HCT116 (cell line): Measurements from ENCODE around the gene AATF. TPM values are rescaled to one million over a fixed set of nuclear protein-coding genes. Genes with fewer than 3 reads are reported as not detected.

Experiments
- ATAC-seq: fragments of 200-7000 bp; cut with Tn5 transposase; 2 replicates; pipeline ENCODE4 v1.9.1; 2020; ENCODE audit warnings: mild to moderate bottlenecking, moderate library complexity
- BruUV-seq: library from RNA; stranded (reverse); fragments of 400-500 nt; replicated peaks from 2 replicates; lab custom pipeline; 2021; lab: Mats Ljungman, UMichigan
- CTCF ChIA-PET: fragments of 300-600 bp; sonication (Branson Sonifier 250); formaldehyde crosslinking; loops from one replicate; lab custom pipeline; 2021; ENCODE audit warnings: antibody characterized with exemption; lab: Charles Lee
- POLR2A ChIA-PET: fragments of 300-600, 350-600 bp; sonication (Branson Sonifier 250); formaldehyde crosslinking; loops from one replicate; lab custom pipeline; 2021; ENCODE audit warnings: antibody characterized with exemption; lab: Charles Lee
- RAD21 ChIA-PET, 2 experiments: fragments of 300-600 bp; sonication (Branson Sonifier 250); formaldehyde crosslinking; loops; one replicate each; lab custom pipeline; 2023; ENCODE audit warnings: low total read pairs in 2 of 2; ENCODE audit not compliant: uncharacterized antibody in 2 of 2, unreplicated experiment in 2 of 2, low non-redundant PET in 1 of 2; lab: Charles Lee
- DNase-seq: peaks from one replicate; pipeline ENCODE4 v3.0.0-alpha.2; 2010; ENCODE audit warnings: low read depth, low spot score
- H2AFZ ChIP-seq: fragments of 200-600 bp; shearing (Covaris generic), sonication (generic); 2 replicates; pipeline ENCODE4 v1.6.1; 2017; ENCODE audit warnings: low read depth, mixed run types, mixed read lengths, antibody characterized with exemption, low read length; ENCODE audit not compliant: poor library complexity, severe bottlenecking
- H3K27ac ChIP-seq: 2 replicates; pipeline ENCODE4 v1.5.1; 2012; ENCODE audit warnings: low read depth, low read length
- H3K27me3 ChIP-seq: fragments of 200-600 bp; sonication (generic); 2 replicates; pipeline ENCODE4 v1.6.1; 2016; ENCODE audit warnings: mixed run types, low read length, mixed read lengths; ENCODE audit not compliant: insufficient read depth
- H3K36me3 ChIP-seq, 2 experiments: fragments of 200-500 bp in 1 of 2; fragments of 200-600 bp in 1 of 2; sonication (Bioruptor generic) in 1 of 2; sonication (generic) in 1 of 2; 2 replicates each; pipeline versions ENCODE4 v1.5.1 to v1.6.1; 2014 to 2016; ENCODE audit warnings: low read length in 2 of 2, inconsistent platforms in 1 of 2, mixed read lengths in 1 of 2, mixed run types in 1 of 2; ENCODE audit not compliant: insufficient read depth in 2 of 2, control insufficient read depth in 1 of 2
- H3K4me1 ChIP-seq, 2 experiments: fragments of 200-600 bp in 1 of 2; sonication (generic) in 1 of 2; 2 replicates each; pipeline versions ENCODE4 v1.5.1 to v1.6.1; 2012 to 2017; ENCODE audit warnings: low read length in 2 of 2, inconsistent platforms in 1 of 2, mild to moderate bottlenecking in 1 of 2, mixed read lengths in 1 of 2, mixed run types in 1 of 2, moderate library complexity in 1 of 2; ENCODE audit not compliant: insufficient read depth in 2 of 2, control insufficient read depth in 1 of 2
- H3K4me2 ChIP-seq: fragments of 200-600 bp; sonication (generic); 2 replicates; pipeline ENCODE4 v1.6.1; 2017; ENCODE audit warnings: mixed run types, low read length, mixed read lengths
- H3K4me3 ChIP-seq, 2 experiments: fragments of 200-600 bp in 1 of 2; sonication (generic) in 1 of 2; replicated peaks in 1 of 2; 2 replicates each; pipeline ENCODE4 v1.5.1; 2011 to 2016; ENCODE audit warnings: low read length in 2 of 2, control low read depth in 1 of 2, low read depth in 1 of 2, mild to moderate bottlenecking in 1 of 2, mixed read lengths in 1 of 2, mixed run types in 1 of 2
- H3K79me2 ChIP-seq: fragments of 200-600 bp; sonication (generic); 2 replicates; pipeline ENCODE4 v1.6.1; 2017; ENCODE audit warnings: mild to moderate bottlenecking, mixed run types, low read length, moderate library complexity, mixed read lengths; ENCODE audit not compliant: insufficient read depth
- H3K9ac ChIP-seq: fragments of 200-600 bp; sonication (generic); 2 replicates; pipeline ENCODE4 v1.6.1; 2016; ENCODE audit warnings: low read length, mixed read lengths
- H3K9me2 ChIP-seq: fragments of 200-600 bp; sonication (generic), shearing (Covaris generic); 2 replicates; pipeline ENCODE4 v1.6.1; 2017; ENCODE audit warnings: mixed run types, mild to moderate bottlenecking, moderate library complexity; ENCODE audit not compliant: insufficient read depth
- H3K9me3 ChIP-seq, 2 experiments: fragments of 200-500 bp in 1 of 2; fragments of 200-600 bp in 1 of 2; sonication (Bioruptor generic) in 1 of 2; sonication (generic) in 1 of 2; 2 replicates each; pipeline ENCODE4 v1.6.1; 2014 to 2017; ENCODE audit warnings: low read length in 2 of 2, mixed read lengths in 2 of 2, inconsistent platforms in 1 of 2, low read depth in 1 of 2, mild to moderate bottlenecking in 1 of 2, mixed run types in 1 of 2, moderate library complexity in 1 of 2; ENCODE audit not compliant: control insufficient read depth in 1 of 2, insufficient read depth in 1 of 2
- H4K20me1 ChIP-seq: fragments of 200-600 bp; sonication (generic), shearing (Covaris generic); 2 replicates; pipeline ENCODE4 v1.6.1; 2017; ENCODE audit warnings: mixed run types, mild to moderate bottlenecking, moderate library complexity; ENCODE audit not compliant: insufficient read depth
- CBX3 ChIP-seq: IDR thresholded peaks from 2 replicates; pipeline ENCODE4 v1.6.1; 2012; ENCODE audit warnings: low read depth
- CEBPB ChIP-seq: IDR thresholded peaks from 2 replicates; pipeline ENCODE4 v1.6.1; 2012; ENCODE audit warnings: low read depth
- CTCF ChIP-seq, 3 experiments: fragments of 200-600 bp in 1 of 3; sonication (generic) in 1 of 3; IDR thresholded peaks in 2 of 3; conservative IDR thresholded peaks in 1 of 3; 2 replicates each; pipeline ENCODE4 v1.5.1; 2012 to 2017; ENCODE audit warnings: low read depth in 2 of 3, low read length in 2 of 3, antibody characterized with exemption in 1 of 3, borderline replicate concordance in 1 of 3, control low read depth in 1 of 3, mild to moderate bottlenecking in 1 of 3, mixed read lengths in 1 of 3, mixed run types in 1 of 3, moderate library complexity in 1 of 3; ENCODE audit not compliant: insufficient read depth in 1 of 3
- EGR1 ChIP-seq: IDR thresholded peaks from 2 replicates; pipeline ENCODE4 v1.6.1; 2012; ENCODE audit warnings: low read depth
- EZH2phosphoT487 ChIP-seq: fragments of 200-600 bp; IDR thresholded peaks from 2 replicates; pipeline ENCODE4 v1.6.1; 2018; ENCODE audit warnings: antibody characterized with exemption, borderline replicate concordance
- FOSL1 ChIP-seq: IDR thresholded peaks from 2 replicates; pipeline ENCODE4 v1.6.1; 2012; ENCODE audit warnings: low read depth
- JUND ChIP-seq: IDR thresholded peaks from 2 replicates; pipeline ENCODE4 v1.6.1; 2012
- POLR2A ChIP-seq: IDR thresholded peaks from 2 replicates; pipeline ENCODE4 v1.7.0; 2011; ENCODE audit warnings: borderline replicate concordance; ENCODE audit not compliant: insufficient read depth, insufficient read length; ENCODE audit errors: extremely low read depth
- RAD21 ChIP-seq: IDR thresholded peaks from 2 replicates; pipeline ENCODE4 v1.6.1; 2012; ENCODE audit warnings: low read depth, mild to moderate bottlenecking
- SIN3A ChIP-seq: IDR thresholded peaks from 2 replicates; pipeline ENCODE4 v1.6.1; 2012; ENCODE audit warnings: low read depth
- SP1 ChIP-seq: IDR thresholded peaks from 2 replicates; pipeline ENCODE4 v1.6.1; 2012; ENCODE audit warnings: low read depth
- SRF ChIP-seq: IDR thresholded peaks from 2 replicates; pipeline ENCODE4 v1.6.1; 2012; ENCODE audit warnings: low read depth
- TCF7L2 ChIP-seq: IDR thresholded peaks from 2 replicates; pipeline ENCODE4 v1.7.0; 2011; ENCODE audit warnings: borderline replicate concordance, inconsistent platforms; ENCODE audit not compliant: insufficient read depth, insufficient read length; ENCODE audit errors: extremely low read depth
- ZFX ChIP-seq: fragments of 450-650 bp; IDR thresholded peaks from 2 replicates; pipeline ENCODE4 v1.6.1; 2017
- ZNF274 ChIP-seq: fragments of 200-500 bp; sonication (Bioruptor generic); IDR thresholded peaks from 2 replicates; pipeline ENCODE4 v1.6.1; 2014; ENCODE audit warnings: mild to moderate bottlenecking, low read depth, low read length, inconsistent platforms
- intact Hi-C: fragments of 100-400 bp; cut with micrococcal nuclease; formaldehyde crosslinking; loops from 2 replicates; pipeline ENCODE4 v1.10.0; 2022
- total RNA-seq: library from RNA; stranded (reverse); gene quantifications from one replicate; pipeline ENCODE4 v1.2.1, GENCODE V29; 2021; ENCODE audit not compliant: unreplicated experiment
- TF ChIP-seq, protein P1 (sequence below): IDR thresholded peaks from 2 replicates; pipeline ENCODE4 v1.6.1; 2012; ENCODE audit warnings: low read depth
- TF ChIP-seq, protein P2 (sequence below): IDR thresholded peaks from 2 replicates; pipeline ENCODE4 v1.6.1; 2012

AATF gene
- total RNA-seq, 1 experiment from 2014 or later: 105 TPM

GRCh38 chr17:37101306-37101705 lies 152.6 kb downstream of the AATF start:
- TF ChIP-seq EZH2phosphoT487 (no peak), POLR2A (no peak), SRF (no peak), CBX3 (no peak), SP1 (no peak), FOSL1 (no peak), TCF7L2 (no peak), JUND (no peak)
- TF ChIP-seq, all 23 proteins: peak for 0
- H3K4me2 ChIP-seq: no peak overlapping the region
- peaks cover 27 to 29% of the 10 kb centered on the region in 2 experiments; a peak in 3 of 4 replicates for H3K36me3 ChIP-seq
- H3K27ac ChIP-seq: no peak overlapping the region
- ATAC-seq (no peak), DNase-seq (no peak)
- no peaks in the 10 kb centered on the region for H3K27me3 ChIP-seq
- H4K20me1 ChIP-seq: no peaks in the 10 kb centered on the region
- no peaks in the 10 kb centered on the region for H3K4me1 ChIP-seq
- BruUV-seq: no TSS peak
- H2AFZ ChIP-seq: no peak overlapping the region
- RAD21 ChIA-PET: no interaction called here
- no peak overlapping the region for H3K4me3 ChIP-seq
- H3K9ac ChIP-seq: no peak overlapping the region
- POLR2A ChIA-PET: no interaction called here
- intact Hi-C loops: no loop called here
- no peaks in the 10 kb centered on the region for H3K79me2 ChIP-seq
- no peaks in the 10 kb centered on the region for H3K9me3 ChIP-seq
- CTCF ChIA-PET: no interaction called here
- H3K9me2 ChIP-seq: no peaks in the 10 kb centered on the region

DNA sequence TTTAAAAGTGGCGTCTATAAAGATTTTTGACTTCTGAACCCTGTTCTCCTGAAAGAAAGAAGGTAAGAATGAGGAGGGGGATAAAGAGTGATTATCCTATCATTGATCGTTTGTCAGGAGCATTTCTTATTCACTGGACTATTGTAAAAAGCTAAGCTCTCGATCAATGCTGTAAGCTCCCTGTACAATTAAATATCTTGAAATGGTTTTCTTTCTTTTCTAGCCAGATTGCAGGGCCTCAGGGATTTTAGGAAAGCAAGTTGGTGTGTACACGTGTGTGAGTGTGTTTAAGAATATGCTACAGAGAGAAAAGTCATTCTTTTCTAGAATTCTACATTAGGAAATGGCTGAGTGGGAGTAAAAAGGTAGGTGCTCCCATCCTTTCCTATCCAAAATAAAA lies 154.5 kb downstream of the AATF start:
- intact Hi-C loops: no loop called here
- RAD21 ChIA-PET: no interaction called here
- H3K9me2 ChIP-seq: no peaks in the 10 kb centered on the region
- no peak overlapping the region for H2AFZ ChIP-seq
- no peaks in the 10 kb centered on the region for H3K4me1 ChIP-seq
- no peaks in the 10 kb centered on the region for H4K20me1 ChIP-seq
- CTCF ChIA-PET: no interaction called here
- H3K79me2 ChIP-seq: no peaks in the 10 kb centered on the region
- H3K9ac ChIP-seq: no peak overlapping the region
- POLR2A ChIA-PET: interaction anchor here (0.6 kb wide), 1 partner anchor 272 kb away, joined by 3 read pairs; the partner anchor contains the start of gene C17orf78
- peaks cover 17 to 22% of the 10 kb centered on the region in 2 experiments; a peak in 3 of 4 replicates for H3K36me3 ChIP-seq
- no peak overlapping the region for H3K4me3 ChIP-seq
- DNase-seq (no peak), ATAC-seq (no peak)
- BruUV-seq: no TSS peak
- H3K4me2 ChIP-seq: no peak overlapping the region
- no peaks in the 10 kb centered on the region for H3K27me3 ChIP-seq
- no peak overlapping the region for H3K27ac ChIP-seq
- H3K9me3 ChIP-seq: no peaks in the 10 kb centered on the region
- TF ChIP-seq EGR1 (no peak), POLR2A (no peak), TCF7L2 (no peak), SP1 (no peak), JUND (no peak), ZNF274 (no peak), CTCF (IDR thresholded peaks at IDR 0.05 in 2 of 3, conservative IDR thresholded peaks at IDR 0.05 in 1 of 3; ENCODE audit: borderline replicate concordance in 1 of 3, insufficient read depth in 1 of 3, low read depth in 2 of 3, low read length in 2 of 3) (no peak), SIN3A (no peak), SRF (no peak), CEBPB (no peak), CBX3 (no peak), RAD21 (no peak), ZFX (no peak)
- TF ChIP-seq, protein P1, sequence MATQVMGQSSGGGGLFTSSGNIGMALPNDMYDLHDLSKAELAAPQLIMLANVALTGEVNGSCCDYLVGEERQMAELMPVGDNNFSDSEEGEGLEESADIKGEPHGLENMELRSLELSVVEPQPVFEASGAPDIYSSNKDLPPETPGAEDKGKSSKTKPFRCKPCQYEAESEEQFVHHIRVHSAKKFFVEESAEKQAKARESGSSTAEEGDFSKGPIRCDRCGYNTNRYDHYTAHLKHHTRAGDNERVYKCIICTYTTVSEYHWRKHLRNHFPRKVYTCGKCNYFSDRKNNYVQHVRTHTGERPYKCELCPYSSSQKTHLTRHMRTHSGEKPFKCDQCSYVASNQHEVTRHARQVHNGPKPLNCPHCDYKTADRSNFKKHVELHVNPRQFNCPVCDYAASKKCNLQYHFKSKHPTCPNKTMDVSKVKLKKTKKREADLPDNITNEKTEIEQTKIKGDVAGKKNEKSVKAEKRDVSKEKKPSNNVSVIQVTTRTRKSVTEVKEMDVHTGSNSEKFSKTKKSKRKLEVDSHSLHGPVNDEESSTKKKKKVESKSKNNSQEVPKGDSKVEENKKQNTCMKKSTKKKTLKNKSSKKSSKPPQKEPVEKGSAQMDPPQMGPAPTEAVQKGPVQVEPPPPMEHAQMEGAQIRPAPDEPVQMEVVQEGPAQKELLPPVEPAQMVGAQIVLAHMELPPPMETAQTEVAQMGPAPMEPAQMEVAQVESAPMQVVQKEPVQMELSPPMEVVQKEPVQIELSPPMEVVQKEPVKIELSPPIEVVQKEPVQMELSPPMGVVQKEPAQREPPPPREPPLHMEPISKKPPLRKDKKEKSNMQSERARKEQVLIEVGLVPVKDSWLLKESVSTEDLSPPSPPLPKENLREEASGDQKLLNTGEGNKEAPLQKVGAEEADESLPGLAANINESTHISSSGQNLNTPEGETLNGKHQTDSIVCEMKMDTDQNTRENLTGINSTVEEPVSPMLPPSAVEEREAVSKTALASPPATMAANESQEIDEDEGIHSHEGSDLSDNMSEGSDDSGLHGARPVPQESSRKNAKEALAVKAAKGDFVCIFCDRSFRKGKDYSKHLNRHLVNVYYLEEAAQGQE: no peak
- TF ChIP-seq, protein P2, sequence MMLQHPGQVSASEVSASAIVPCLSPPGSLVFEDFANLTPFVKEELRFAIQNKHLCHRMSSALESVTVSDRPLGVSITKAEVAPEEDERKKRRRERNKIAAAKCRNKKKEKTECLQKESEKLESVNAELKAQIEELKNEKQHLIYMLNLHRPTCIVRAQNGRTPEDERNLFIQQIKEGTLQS: no peak
